GM08714 (cell line): Measurements from ENCODE around the gene FRAS1.
"Not testable (repeated sequence)": the region's sequence is repeated elsewhere in the genome, so short reads cannot be mapped to it uniquely, and the experiment has no call there.

Experiments
- H3K4me3 ChIP-seq: fragments of 200-500 bp; sonication (Bioruptor generic); 2 replicates; pipeline ENCODE4 v1.5.1; 2014; ENCODE audit warnings: mild to moderate bottlenecking, low read length, inconsistent platforms
- ZNF274 ChIP-seq: IDR thresholded peaks from 2 replicates; pipeline ENCODE4 v1.6.1; 2012; ENCODE audit warnings: mild to moderate bottlenecking, low read depth, low read length

FRAS1 gene

DNA sequence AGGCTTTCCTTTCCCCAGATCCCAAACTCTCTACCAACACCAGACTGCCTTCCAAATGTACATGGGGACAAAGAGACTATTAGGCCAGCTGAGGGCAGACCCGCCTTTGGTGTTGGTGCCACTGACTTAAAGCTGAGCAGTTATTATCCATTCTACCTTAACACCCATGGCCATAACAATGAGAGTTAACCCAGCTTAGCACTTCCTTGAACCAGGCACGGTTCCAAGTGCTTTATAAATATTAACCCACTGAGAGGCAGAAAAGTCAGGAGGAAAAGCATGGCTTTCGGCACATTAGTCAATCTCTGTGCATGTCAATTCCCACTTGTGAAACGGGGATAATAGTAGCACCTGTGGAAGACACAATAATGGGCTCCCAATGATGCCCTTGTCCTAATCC lies 251.4 kb downstream of the FRAS1 start:
- TF ChIP-seq ZNF274 = no peak

DNA sequence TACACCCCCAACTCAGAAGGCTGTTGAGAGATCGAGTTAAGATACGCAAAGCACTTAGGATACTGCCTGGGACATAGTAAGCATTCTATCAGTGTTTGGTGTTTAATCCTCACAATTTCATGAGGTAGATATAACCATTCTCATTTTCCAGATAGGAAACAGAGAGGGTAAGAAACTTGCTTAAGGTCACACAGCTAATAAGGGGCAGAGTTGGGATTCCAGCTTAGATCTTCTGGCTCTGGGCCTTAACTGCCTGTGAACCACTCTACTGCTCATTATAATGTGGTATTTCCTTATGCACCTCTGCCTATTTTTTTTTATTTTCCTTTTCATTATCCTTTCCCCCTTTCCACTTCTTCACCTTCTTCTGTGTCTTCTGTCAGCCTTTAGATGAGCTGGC lies 252.2 kb downstream of the FRAS1 start:
- no peak overlapping the region for H3K4me3 ChIP-seq
- TF ChIP-seq ZNF274 = no peak

More for the DNA sequence above, 251.4 kb downstream of the FRAS1 start:
- H3K4me3 ChIP-seq = no peak overlapping the region

DNA sequence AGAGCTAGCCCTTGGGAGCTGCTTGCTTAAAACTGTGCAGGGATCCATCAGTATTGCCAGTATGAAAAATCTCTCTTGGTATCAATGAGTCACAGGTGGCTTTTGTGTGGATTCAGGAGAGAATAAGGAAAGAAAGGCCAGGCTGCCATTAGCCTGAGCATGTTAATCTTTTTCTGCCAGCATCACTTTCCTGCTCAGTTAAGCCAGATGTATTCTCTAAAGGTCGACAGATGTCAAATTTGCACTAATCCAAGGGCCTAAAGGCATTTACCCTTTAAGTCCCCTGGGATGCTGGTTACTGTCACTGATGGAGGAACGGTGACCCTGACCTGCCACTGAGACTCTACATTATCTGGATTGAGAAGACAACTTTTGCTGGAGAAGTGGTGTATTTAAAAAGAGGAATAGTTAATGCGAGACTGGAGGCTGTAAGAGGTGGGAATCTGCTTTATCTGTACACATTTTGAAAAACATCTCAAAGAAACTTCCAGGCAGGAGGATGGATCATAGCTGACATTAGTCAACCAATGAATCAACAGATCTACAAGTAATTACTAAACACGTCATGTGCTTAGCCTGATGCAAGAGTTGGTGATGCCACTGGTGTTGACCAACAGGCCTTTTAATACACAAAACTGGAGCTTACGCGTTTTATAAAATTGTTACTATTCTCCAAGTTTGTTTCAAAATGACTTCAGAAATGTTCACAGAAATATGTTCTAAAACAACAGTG lies 253.1 kb downstream of the FRAS1 start:
- H3K4me3 ChIP-seq = no peak overlapping the region
- TF ChIP-seq ZNF274 = no peak

DNA sequence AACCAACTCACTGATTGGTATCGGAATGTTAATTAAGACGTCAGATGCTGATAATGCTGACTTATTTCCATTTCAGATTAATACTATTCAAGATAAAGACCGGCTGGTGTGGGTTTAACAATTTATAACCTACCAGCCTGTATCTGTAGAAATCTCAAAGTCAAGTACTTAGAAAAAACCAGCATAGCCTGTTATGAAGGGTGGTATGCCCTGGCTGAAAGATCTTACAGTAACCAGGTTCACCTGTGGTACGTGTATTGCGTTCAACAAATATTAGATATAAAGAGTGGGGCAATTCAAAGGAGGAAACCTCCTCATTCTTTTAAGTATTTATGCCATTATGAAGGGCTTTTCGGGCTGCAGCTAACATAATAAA lies 253.6 kb downstream of the FRAS1 start:
- no peak overlapping the region for H3K4me3 ChIP-seq

DNA sequence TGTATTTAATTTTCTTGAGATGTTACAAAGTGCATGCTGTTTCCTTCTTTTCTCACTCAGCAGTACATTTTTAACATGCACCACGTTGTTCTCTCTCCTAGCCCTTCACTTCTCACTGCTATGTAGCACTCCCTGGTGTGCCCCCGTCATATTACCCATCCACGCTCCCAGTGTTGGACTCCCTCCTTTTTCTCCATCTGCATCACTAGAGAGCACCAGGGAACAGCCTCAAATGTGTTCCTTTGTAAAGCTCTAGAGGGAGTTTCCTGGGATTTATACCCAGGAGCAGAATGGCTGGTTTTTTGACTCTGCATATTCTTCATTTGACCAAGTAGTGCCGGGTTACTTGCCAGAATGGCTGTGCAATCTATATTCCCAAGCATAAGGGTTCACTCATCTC lies 254.2 kb downstream of the FRAS1 start:
- H3K4me3 ChIP-seq = no peak overlapping the region
- no peak for TF ChIP-seq ZNF274

More for the DNA sequence above, 253.6 kb downstream of the FRAS1 start:
- no peak for TF ChIP-seq ZNF274

DNA sequence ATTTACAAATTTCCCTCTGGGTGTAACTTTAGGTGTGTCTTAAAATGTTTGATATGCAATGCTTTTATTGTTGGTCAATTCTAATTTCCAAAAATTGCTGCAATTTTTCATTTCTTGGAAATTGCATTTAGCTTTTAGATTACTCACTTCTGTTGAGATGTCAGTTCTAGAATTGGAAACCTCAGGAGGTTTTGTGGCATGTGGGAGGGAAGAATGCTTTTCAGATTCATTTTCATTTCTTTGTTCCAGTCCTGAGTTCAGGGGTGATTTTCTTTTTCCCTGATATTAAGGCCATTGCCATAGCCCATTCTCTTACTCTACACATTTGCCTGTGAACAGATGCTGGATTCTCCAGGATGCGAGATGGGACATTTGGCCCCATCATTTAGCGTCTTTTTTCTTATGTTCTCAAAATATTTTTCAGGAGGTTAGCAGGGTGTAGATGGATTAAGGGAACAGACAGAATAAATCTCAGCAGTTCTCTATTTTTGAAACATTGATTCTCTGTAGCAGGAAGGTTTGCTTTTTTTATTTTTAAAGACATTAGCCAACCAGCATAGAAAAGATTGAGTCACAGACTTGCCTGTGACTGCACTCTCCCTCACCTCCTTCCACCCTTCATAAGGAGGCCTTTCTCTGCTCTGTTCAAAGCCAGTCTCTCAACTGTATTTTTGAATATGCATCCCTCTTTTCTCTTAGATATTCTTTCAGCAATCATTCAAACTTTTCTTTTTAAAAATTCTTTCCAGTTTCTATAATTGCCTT lies 256.0 kb downstream of the FRAS1 start:
- no peak for TF ChIP-seq ZNF274
- H3K4me3 ChIP-seq = no peak overlapping the region

DNA sequence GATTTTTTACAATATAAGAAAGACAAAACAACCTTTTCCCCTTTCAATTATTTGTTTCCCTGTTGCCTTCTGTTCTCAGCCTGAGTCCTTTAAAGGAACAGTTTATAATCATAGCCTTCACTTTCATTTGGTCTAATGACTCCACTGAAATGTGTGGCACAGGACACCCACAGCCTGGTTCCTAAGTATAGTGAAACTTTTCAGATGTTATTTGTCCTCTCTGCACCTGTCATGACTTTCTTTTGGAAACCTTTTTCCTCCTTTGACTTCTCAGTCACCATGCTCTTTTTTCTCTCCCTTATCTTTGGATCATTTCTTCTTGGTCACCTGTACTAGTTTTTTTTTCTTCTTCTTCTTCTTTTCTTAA lies 256.6 kb downstream of the FRAS1 start:
- H3K4me3 ChIP-seq = no peak overlapping the region
- TF ChIP-seq ZNF274 = no peak

DNA sequence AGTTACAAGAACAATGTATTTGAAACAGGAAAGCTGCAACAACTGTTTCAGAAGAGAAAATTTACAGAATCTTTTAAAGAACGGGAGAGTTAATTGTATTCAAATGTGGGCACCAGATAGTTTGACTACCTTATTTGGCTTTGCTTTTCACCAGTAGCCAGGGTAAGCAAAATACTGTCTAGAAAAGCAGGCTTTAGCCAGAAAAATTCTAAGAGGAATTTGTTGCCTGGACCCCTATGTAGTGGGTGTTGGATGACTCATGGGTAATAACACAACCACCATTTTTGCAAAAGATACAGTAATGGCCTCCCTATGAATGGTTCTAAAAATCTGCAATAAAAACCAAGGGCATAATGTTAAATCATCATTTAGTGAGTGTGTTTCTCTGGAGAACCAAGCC lies 261.0 kb downstream of the FRAS1 start:
- TF ChIP-seq ZNF274 = no peak
- no peak overlapping the region for H3K4me3 ChIP-seq

DNA sequence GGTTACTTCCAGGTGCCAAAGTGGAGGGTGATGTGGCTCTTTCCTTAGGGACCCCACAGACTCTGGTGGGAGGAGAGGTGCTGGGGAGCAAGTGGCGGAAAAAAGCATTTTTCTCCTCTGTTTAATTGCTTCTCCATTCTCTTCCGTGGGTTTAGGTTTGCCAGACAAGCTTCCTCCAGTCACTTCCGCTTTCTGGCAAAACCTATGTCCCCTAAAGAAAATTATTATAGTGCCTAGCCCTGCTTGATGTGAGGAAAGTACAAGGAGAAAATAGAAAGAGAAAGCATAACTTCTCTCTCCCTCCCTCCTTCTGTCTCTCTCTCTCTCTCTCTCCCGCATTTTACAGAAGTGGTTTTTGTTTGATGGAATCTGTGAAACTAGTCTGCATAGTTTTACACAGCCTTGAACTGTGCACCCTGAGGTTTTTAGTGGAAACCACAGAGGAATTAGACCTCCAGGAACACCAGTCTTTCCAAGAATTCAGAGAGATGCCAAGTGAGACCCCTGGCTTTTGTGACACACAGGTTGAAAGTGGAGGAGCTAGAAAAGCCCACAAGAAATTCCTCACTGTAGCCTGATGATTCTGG lies 263.3 kb downstream of the FRAS1 start:
- no peak overlapping the region for H3K4me3 ChIP-seq
- TF ChIP-seq ZNF274 = no peak

DNA sequence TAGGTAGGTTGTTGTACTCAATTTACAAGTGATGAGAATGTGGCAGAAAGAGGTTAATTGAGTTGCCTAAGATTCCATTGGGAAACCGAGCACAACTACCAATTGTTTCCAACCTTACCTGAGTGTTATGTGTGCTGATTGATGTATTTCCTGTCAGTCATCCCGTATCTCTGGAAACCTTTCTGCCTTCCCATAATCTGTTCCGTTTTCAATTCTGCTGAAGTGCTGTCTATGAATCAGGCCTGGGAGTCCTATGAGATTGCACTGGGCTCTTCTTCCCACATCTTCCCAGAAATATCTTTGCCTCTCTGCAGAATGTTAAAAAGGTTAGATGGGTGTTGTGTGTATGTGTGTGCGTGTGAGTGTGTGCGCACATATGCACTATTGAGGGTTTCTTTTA lies 264.9 kb downstream of the FRAS1 start:
- TF ChIP-seq ZNF274 = no peak
- no peak overlapping the region for H3K4me3 ChIP-seq

DNA sequence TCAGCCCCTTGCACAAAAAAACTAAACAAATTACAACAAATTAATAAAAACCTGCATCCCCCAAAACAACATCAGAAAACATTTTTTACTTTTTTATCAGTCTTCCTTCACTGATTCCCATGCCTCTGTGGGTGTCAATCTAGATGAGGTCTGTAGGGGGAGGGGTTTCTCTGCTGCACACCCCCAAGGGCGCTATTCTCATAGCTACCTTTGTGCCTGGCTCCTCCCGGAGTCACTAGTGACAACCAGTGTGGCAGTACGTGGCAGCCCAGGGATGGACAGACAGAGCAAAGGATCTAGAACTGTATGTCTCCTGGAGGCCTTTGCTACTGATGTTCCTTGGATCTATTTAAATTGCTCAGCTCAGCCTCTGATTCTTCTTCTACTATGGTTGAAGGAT lies 266.3 kb downstream of the FRAS1 start:
- TF ChIP-seq ZNF274 = no peak
- H3K4me3 ChIP-seq = no peak overlapping the region

DNA sequence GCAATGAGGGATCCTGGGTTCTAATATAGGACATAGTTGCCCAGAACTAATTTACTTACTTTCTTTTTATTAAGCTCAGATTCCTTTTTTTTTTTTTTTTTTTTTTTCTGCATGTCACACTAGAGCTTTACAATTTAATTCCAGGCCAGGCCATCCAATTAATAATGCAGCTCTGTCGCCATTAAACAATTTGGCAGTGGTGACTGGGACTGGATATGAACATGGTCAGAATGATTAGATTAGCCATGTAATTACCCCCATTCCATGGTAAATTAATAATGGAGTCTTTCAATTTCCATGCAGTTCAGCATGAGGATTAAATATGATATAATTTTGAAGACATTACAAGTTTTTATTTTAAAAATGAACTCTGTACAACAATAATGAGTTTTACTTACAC lies 267.5 kb downstream of the FRAS1 start:
- no peak overlapping the region for H3K4me3 ChIP-seq

DNA sequence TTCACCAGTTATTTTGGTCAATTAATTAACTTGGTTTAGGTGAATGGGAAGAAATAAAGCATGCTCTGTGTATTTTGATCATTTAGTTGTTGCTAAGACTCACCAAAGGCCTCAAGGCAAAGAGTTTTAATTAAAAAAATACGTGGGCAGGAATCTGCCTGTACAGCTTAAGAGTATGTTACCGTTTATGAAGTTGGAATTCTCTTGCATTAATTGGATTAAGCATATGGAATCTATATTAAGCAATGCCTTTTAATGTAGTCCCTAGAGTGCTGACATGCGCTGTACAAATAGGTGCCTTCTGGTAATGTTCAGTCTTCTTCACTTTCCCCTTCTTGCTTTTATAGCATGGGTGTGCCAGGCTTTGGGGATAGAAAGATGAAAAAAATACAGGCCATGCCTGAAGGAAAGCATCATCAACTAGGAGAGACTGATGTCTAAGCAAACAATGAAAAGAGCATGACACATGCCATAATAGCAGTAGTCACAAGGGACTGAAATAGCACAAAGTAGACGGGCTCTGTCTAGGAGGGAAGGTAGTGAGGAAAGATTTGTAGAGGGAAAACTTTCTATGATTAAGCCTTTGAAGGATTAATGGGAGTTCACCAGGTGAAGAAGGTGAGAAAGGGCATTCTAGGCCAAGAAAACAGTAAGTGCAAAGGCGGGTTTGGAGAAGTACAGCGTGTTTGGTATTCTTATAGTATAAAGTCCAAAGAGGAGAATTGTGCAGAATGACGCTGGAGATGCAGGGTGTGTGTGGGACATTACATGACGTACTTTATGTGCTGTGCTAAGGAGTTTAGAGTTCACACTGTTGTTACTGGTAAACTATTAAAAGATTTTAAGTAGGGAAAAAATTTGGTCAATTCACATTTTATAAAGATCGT lies 268.4 kb downstream of the FRAS1 start:
- no peak for TF ChIP-seq ZNF274
- H3K4me3 ChIP-seq = no peak overlapping the region

More for the DNA sequence above, 267.5 kb downstream of the FRAS1 start:
- no peak for TF ChIP-seq ZNF274

DNA sequence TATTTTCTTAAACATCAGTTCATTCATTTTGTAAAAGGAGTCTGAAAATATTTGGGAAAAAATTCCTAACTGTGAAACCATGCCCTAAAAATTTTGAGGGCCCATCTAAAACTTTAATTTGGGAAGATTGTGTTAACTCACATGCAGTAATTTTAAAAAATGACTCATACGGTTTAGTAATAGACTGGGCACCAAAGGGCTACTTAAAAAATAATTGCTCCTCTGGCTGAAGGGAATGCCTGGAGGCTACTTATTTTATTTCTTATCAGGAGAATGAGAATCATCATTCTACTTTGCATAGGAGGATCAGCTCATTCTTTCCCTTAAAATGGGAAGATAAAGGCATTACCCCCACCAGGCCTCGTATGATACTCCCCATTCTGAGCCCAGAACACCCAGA lies 271.5 kb downstream of the FRAS1 start:
- not testable (repeated sequence) for H3K4me3 ChIP-seq
